Iris pigment epithelial cell (primary cell): Measurements from ENCODE around the gene IL17RE.
"Not testable (repeated sequence)": the region's sequence is repeated elsewhere in the genome, so short reads cannot be mapped to it uniquely, and the experiment has no call there.

Experiments
- DNase-seq: peaks from one replicate; pipeline ENCODE4 v3.0.0-alpha.2; 2011; ENCODE audit warnings: low read depth

Gene IL17RE

DNA sequence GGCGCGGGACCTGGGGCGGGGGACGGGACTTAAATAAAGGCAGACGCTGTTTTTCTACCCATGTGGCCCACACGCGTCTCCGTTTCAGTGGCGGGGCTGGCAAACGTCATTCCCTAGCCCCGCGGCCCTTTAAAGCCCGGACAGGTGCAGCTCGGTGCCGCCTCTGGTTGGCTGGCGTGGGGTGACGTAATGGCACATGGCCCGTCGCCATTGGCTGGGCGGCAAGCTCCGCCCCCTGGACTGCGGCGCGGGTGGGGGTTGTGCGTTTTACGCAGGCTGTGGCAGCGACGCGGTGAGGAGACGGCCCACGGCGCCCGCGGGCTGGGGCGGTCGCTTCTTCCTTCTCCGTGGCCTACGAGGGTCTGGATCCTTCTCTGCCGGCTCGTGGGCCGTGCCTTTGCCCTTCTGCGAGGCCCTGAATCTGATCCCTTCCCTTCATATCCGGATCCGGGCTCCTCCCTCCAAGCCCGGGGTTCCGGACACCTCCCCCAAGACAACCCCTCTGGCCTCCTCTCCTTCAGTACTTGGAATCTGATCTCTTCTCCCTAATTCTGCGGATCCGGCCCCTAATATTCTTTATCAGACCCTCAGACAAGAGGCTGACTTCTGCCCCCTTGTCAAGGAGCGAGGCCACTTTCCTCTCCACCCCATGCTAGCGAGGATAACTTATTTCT is 31.1 kb downstream of the IL17RE start, which contains the start of gene CRELD1:
TSS of gene CRELD1 (plus strand) at position 274 of the 674 bp plus-strand sequence. CDS start 605 bp downstream, outside the sequence.
- DNase-seq, result peak; percentile 91

DNA sequence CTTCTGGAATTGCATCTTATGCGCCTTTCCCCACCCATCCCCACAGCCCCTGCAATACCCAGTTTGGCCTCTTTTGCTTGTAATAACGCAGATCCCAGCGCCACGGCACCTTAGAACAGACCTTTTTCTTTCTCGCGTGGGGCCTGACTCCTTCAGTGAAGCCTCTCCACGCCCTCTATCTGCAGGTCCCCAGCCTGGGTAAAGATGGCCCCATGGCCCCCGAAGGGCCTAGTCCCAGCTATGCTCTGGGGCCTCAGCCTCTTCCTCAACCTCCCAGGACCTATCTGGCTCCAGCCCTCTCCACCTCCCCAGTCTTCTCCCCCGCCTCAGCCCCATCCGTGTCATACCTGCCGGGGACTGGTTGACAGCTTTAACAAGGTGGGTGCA is 31.6 kb downstream of the IL17RE start:
- DNase-seq, result peak; percentile 58

DNA sequence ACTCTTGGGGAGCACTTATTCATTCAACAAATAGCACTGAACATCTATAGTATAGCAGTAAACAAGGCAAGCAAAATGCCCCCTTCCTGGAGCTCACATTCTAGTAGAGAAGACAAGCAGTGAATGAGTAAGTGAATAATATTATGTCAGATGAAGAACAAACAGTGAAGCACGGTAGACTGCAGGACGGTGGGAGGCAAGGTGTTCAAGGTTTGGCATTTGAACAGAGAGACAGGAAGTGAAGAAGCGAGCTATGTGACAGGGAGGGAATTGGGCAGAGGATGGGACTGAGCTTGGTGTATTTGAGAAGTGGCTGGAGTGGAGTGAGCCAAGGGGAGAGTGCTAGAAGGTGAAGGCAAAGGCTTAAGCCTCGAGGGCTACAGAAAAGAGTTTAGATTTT is 32.3 kb downstream of the IL17RE start:
- no peak for DNase-seq

DNA sequence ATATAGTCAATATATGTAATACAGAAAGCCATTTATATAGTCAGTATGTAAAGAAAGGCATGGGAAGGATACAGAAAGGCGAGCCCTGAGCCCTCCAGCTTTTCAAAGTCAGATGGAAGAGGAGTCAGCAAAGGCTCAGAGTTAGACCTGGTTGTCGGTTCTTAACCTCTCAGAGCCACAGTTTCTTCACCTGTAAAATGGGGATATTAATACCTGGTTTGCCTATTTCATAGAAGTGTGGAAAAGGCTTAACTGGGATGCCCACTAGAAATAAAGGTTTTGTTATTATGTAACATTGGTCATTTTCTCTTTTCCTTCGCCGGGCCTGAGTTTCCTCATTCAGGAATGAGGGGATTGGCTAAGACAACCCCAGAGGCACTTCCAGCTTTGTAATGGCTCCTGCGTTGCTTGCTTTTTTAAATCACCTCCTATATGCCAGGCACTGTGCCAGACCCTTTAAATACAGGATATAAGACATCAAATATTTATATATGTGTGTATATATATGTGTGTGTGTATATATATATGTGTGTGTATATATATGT is 33.4 kb downstream of the IL17RE start:
- no peak for DNase-seq

DNA sequence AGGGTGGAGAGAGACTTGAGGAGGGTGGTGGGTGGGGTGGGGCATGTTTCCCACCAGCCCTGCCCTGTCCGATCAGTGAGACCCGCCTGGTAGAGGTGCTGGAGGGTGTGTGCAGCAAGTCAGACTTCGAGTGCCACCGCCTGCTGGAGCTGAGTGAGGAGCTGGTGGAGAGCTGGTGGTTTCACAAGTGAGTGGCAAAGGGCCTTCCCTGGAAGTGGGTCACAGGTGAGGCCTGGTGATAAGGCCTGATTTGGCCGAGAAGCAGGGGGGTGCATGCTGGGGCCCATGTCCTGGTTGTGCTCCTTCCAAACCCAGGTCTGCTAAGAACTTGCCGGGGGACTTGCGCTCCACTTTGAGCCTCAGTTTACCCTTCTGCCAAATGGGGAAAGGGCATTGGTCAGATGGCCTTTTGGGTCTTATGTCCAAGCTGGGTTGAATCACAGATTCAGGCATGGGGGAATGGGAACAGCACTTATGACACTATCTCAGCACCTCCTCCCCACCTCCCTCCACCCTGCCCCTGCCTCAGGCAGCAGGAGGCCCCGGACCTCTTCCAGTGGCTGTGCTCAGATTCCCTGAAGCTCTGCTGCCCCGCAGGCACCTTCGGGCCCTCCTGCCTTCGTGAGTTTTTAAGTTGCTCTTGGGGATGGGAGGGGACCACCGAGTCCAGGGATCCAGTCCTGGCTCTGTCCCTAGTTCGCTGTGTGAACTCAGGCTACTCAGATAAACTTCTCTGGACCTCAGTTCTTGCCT is 35.0 kb downstream of the IL17RE start:
- DNase-seq, result no peak

DNA sequence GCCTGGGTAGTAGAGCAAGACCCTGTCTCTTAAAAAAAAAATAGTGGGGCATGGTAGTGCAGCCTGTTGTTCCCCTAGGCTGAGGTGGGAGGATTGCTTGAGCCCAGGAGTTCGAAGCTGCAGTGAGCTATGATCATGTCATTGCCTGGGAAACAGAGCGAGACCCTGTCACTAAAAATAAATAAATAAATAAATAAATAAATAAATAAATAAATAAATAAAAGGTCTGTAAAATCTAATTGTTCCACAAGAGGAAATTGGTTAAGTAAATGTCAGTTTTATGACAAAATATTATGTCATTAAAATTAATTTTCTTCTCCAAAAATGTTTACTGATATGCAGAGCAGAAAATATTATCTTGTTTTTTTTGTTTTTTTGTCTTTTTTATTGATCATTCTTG is 36.3 kb downstream of the IL17RE start:
- no peak for DNase-seq

DNA sequence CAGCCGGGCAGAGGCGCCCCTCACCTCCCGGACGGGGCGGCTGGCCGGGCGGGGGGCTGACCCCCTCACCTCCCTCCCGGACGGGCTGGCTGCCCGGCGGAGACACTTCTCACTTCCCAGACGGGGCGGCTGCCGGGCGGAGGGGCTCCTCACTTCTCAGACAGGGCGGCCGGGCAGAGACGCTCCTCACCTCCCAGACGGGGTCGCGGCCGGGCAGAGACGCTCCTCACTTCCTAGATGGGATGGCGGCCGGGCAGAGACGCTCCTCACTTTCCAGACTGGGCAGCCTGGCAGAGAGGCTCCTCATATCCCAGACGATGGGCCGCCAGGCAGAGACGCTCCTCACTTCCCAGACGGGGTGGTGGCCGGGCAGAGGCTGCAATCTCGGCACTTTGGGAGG is 37.3 kb downstream of the IL17RE start:
- not testable (repeated sequence) for DNase-seq

DNA sequence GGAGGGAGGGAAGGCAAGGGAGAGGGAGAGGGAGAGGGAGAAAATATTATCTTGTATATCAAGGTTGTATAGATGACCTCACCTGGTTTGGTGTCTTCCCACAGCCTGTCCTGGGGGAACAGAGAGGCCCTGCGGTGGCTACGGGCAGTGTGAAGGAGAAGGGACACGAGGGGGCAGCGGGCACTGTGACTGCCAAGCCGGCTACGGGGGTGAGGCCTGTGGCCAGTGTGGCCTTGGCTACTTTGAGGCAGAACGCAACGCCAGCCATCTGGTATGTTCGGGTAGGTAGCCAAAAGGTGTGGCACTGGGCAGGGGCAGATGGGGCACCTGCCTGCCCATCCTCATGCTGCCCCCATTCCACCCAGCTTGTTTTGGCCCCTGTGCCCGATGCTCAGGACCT is 38.1 kb downstream of the IL17RE start:
- no peak for DNase-seq

DNA sequence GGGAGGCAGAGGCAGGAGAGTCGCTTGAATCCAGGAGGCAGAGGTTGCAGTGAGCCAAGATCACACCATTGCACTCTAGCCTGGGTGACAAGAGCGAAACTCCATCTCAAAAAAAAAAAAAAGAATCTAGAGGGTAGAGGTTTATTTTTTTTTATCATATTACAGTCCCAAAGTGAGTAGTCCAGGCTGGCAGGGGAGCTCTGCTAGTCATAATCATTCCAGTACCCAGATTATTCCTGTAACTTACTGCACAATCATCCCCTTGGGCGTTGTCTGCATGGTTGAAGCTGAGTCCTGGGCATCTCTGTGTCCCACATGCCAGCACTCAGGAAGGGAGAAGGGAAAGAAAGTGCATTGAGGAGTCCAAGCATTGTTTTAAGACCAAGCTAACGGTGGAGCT is 39.5 kb downstream of the IL17RE start:
- no peak for DNase-seq

DNA sequence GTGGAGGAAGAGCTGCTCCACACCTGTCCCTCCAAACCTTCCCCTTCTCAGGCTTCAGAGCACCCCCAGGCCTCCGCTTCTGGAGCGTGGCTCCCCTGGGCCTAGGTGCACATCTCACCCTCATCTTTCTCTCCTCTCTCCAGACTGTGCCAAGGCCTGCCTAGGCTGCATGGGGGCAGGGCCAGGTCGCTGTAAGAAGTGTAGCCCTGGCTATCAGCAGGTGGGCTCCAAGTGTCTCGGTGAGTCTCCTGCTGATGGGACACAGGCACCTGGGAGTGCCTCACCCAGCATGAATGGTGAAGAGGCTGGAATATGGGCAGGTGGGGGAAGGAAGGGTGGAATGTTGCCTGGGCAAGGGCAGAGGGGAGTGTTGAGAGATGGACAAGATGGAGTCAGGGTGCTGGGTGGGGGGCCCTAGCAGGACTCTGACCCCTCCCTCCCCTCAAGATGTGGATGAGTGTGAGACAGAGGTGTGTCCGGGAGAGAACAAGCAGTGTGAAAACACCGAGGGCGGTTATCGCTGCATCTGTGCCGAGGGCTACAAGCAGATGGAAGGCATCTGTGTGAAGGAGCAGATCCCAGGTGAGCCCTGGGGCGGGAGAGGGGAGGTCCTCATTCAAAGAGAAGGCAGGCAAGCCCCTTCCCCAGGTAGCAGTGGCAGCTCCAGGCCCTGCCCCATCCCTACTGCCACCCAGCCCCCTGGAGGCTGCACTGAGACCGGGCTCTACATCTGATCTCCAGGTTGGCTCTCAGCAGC is 40.5 kb downstream of the IL17RE start:
- DNase-seq, result no peak

DNA sequence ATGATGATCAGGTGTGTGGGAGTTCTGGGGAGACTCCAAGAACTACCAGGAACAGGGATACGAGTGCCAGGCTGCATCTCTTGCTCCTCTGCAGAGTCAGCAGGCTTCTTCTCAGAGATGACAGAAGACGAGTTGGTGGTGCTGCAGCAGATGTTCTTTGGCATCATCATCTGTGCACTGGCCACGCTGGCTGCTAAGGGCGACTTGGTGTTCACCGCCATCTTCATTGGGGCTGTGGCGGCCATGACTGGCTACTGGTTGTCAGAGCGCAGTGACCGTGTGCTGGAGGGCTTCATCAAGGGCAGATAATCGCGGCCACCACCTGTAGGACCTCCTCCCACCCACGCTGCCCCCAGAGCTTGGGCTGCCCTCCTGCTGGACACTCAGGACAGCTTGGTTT is 41.6 kb downstream of the IL17RE start:
- no peak for DNase-seq

DNA sequence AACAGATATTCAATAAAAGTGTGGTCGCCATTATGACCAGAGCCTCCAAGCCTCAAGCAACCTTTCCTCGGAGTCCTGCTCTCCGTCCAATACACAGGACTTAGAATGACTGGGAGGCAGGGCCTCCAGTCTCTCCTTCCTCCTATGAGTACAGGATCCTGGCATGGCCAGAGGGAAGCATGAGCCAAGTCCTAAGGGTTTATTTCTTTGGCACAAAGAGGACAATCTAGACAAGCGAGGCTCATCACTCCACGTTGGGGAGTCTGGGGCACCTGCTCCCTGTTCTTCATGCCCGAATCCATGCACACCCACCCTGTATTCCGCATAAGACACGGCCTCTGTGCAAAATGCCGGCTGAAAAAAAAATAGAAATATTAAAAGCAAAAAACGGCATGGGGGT is 42.7 kb downstream of the IL17RE start:
- DNase-seq, result no peak

DNA sequence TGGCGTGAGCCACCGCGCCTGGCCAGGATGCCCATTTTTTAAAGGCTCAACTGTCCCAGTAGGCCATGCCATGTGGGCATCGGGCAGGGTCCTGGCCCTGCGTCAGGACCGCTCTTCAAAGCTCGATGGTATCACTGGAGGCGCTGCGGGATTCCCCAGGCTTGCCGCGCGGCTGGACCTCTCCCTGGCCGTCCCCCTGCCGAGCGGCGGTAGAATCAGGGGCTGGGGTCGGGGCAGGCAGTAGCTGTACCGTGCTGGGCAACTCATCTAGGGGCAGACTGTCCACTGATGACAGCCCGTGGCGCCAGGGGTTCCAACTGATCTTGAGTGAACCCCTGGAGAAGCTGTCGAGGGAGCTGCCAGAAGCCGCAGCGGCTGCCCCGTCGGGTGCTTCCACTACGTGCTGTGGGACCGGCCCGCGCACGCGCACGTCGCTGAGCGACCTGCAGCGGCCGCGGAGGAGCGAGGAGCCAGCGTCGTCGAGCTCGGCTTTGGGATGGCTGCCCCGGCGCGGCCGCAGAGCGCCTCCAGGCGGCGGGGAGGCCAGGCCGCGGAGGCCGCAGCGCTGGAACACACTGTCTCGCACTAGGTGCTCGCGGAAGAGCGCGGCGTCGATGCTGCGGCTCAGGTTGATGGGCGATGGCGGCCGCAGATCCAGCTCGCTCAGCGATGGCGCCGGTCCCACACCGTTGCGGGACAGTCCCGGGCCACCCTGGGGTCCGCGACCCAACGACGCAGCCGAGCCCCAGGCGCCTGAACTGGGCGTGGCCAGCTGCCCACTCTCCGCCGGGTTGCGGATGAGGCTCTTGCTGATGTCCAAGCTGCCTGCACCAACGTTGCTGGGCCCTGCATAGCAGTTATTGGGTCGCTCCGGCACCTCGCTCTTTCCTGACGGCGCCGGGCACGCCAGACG is 43.7 kb downstream of the IL17RE start:
- peak; percentile 94 for DNase-seq

DNA sequence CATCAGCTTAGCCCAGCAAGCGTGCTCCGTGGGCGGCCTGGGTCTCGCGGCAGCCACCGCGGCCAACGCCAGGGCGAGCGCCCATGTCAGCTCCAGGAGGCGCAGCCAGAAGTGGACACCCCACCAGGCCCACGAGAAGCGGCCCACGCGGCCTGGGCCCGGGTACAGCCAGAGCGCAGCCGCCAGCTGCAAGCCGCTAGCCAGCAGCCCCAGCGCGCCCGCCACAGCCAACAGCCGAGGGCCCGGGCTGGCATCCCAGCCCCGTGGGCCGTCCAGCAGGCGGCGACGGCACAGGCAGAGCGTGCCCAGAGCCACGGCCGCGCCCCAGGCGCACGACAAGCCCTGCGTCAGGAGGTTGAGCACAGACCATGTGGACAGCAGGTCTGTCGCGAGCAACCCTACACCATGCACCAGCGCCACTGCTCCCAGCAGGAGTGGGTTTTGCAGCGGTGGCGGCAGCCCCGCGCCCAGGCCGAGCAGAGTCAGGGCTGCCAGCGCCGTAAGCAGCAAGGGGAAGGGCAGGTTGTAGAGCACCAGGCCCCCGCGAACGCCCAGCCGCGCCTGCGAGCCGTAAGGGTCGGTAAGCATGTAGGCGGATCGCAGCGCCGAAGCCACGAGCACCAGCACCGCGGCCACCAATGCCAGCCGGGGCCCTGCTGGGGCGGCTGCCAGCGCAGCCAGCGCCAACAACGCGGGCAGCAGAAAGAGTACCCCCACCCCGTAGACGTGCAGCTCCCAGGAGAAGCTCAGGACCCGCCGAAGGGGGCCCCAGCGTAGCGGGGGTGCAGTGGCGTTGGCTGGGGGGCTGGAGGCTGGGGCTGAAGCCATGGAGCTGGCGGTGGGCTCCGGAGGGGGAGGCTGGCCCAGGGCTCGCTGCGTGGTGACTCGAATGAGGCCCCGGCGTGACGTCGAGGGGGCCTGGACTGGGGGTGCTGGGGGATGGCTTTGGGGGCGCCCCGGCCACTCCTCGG is 44.7 kb downstream of the IL17RE start:
- DNase-seq, result peak; percentile 63

DNA sequence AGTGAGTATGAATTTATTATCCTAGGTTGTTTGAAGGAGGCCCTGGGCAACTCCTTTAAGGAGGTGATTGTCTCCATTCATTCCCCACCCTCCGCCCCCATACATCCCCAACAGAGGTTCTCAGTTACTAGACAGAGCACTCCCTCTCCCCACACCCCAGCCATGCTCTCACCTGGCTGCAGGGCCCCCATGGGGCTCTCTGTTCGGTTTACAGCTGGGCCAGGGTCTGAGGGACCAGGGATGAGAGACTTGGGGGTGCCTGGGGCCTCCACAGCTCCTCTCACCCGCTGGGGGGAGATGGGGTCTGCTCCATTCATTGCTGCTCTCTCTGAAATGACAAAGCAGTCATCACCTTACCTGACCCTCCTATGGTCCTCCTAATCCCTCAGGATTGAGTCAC is 45.9 kb downstream of the IL17RE start:
- no peak for DNase-seq

DNA sequence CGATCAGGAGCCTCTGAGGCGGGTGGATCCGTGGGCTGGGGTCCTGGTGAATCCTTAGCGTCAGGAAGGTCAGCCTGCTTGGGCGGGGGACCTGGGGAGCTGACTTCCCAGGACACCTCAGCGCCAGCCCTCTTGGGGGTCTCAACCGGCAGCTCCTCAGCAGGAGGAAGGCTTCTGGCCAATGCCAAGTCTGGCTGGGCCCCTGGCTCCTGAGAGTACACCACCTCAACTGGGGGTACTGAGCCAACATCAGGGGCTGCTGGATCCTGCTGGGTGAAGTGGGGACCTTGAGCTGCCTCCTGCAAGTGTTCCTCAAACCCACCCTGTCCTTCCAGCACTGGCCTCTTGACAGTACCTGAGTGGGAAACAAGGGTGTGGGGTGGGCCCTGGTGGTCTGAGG is 46.5 kb downstream of the IL17RE start:
- DNase-seq, result no peak

DNA sequence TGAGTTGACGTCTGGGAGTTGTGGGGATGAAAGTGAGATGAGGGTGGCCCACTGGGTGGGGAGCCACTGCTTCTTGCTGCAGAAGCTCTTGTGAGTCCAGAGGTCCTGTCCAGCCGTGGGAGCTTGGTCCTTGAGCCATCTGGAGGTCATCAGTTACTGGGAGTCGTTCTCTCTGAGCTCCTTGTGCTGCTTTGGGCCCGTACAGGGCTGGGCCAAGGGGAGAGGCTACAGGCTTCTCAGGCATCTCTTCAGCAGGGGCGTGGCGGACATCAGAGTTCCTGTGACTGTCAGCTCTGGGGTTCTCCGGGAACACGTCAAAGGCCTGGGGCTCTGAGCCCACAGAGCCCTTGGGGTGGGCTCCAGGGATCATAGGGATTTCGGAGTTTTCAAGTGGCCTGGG is 47.0 kb downstream of the IL17RE start:
- no peak for DNase-seq

DNA sequence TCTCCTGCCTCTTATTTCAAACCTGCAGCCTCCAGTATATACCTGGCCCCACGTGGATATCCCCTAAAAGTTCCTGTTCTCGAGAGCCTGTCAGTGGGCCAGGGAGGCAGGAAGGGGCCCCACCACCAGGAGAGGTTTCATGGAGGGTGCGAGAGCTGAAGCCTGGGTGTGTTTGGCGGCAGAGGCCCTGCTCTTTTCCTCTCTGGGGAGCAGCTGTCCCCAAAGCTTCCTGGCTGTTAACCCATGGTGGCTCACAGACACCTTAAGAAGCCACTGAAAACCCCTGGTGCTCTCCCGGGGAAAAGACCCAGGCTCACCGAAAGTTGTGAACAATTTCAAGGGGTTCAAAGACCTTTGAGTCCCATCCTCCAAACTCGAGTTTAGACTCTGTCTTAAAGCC is 48.5 kb downstream of the IL17RE start:
- DNase-seq, result no peak

DNA sequence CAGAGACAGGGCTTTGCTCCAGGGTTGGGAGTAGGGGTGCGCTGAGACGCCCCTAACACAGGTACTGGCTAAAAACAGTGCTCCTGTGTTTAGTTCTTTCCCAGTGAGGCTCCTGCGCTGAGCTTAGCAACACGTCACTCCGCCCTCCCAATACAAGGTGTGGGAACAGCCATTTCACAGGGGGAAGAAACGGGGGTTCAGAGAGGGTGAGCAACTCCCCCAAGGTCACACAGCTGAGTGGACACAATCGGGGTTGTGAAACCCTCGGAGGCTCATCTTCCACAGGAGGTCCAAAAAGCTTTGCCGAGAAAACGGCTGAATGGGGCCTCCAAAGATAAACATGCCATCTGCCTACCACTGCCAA is 48.9 kb downstream of the IL17RE start:
- DNase-seq, result peak; percentile 11
